Fibroblast of mammary gland (primary cell): ENCODE measurements around the gene PPP1R3F.

ENCODE experiments used
- DNase-seq: peaks from one replicate; pipeline ENCODE4 v3.0.0-alpha.2; 2010; ENCODE audit warnings: low read depth
- H3K4me3 ChIP-seq: 2 replicates; pipeline ENCODE4 v1.5.1; 2011; ENCODE audit warnings: low read depth, mild to moderate bottlenecking, low read length, moderate library complexity; ENCODE audit not compliant: control insufficient read depth
- CTCF ChIP-seq: conservative IDR thresholded peaks from 2 replicates; pipeline ENCODE4 v1.5.1; 2011; ENCODE audit warnings: low read depth, low read length, inconsistent platforms; ENCODE audit not compliant: control insufficient read depth, insufficient read depth

Gene PPP1R3F

GRCh38 chrX:49230500-49231232 lies 38.9 kb upstream of the PPP1R3F start:
- DNase-seq: peak; percentile 4
- peak; percentile 8 for TF ChIP-seq CTCF
- peak overlapping the region; percentile 10 for H3K4me3 ChIP-seq

- no peak for TF ChIP-seq CTCF
- H3K4me3 ChIP-seq: no peak overlapping the region
- DNase-seq: no peak
Measured at GRCh38 chrX:49231333-49232000, 38.1 kb upstream of the PPP1R3F start.

DNA sequence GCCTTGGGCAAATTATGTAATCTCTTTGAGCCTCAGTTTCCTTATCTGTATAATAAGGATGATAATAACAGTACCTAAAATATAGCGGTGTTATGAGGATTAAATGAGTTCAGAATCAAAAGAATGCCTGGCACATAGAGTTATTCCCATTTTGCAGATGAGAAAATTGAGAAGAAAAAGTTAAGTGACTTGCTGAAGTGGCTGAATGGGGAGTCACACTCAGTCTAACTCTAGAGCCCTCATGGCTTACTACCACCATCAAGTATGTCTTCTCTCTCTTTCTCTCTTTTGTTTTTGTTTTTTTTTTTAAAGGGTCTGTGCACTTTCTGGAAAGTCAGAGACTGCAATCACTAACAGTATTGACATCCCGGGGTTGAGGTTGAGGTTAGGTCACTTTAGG lies 37.1 kb upstream of the PPP1R3F start:
- no peak for TF ChIP-seq CTCF
- no peak for DNase-seq
- H3K4me3 ChIP-seq: no peak overlapping the region

DNA sequence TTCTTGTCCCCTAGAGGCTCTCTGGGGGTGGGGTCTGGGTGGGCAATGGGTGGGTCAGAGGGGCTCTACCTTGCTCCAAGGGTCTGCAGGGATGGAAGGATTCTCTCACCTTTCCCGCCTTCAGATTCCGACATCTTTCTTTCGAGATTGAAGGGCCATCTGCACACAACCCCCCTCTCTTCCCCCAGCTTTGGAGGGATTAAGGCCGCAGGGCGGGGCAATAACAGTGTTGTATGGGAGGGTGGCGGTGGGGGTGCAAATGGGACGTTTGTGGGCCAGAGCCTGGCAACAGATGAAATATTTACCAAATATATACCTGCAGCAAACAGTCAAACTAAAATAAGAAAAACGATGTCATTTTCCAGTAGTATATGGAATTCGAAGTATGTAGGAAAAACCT lies 36.4 kb upstream of the PPP1R3F start, which contains the start of gene CACNA1F:
Gene CACNA1F (minus strand): TSS at position 165 of the 400 bp plus-strand sequence. CDS start 31 bp downstream, at position 134.
- H3K4me3 ChIP-seq: no peak within 1 kb of the TSS
- TF ChIP-seq CTCF: no peak
- DNase-seq: no peak

GRCh38 chrX:49233887-49234555 lies 35.6 kb upstream of the PPP1R3F start:
- H3K4me3 ChIP-seq: no peak overlapping the region
- TF ChIP-seq CTCF: no peak
- no peak for DNase-seq

DNA sequence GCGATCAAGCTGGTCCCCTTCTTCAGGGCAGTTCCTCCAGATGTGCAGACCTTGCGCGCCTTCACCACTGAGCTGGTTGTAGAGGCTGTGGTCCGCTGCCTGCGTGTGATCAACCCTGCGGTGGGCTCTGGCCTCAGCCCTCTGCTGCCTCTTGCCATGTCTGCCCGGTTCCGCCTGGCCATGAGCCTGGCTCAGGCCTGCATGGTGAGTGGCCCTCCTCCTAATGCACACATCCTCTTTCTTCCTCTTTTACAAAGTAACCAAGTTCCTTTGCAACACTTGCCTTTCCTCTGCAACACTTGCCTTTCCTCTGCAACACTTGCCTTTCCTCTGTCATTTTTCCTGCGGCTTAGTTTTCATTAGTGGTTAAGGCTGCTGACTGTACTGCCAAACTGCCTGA lies 32.5 kb upstream of the PPP1R3F start:
- H3K4me3 ChIP-seq: no peak overlapping the region
- no peak for TF ChIP-seq CTCF

More for the DNA sequence above, 32.5 kb upstream of the PPP1R3F start:
- no peak for DNase-seq
